HG02981 (cell line): Measurements from ENCODE around the gene TUSC2.
"Not testable (repeated sequence)": the region's sequence is repeated elsewhere in the genome, so short reads cannot be mapped to it uniquely, and the experiment has no call there.

ENCODE experiments used
- ATAC-seq: cut with Tn5 transposase; IDR thresholded peaks from one replicate; pipeline ENCODE4 v1.9.1; 2021; ENCODE audit warnings: mild to moderate bottlenecking, moderate library complexity; ENCODE audit not compliant: unreplicated experiment

The TUSC2 gene

GRCh38 chr3:50297384-50297775 is 30.6 kb downstream of the TUSC2 start:
- no peak for ATAC-seq

- no peak for ATAC-seq
Measured at GRCh38 chr3:50296721-50297383, 31.2 kb downstream of the TUSC2 start.

GRCh38 chr3:50295553-50296431 is 32.2 kb downstream of the TUSC2 start:
- ATAC-seq = no peak

- ATAC-seq = no peak
Measured at GRCh38 chr3:50294492-50295403, 33.3 kb downstream of the TUSC2 start.

GRCh38 chr3:50294089-50294488 is 33.9 kb downstream of the TUSC2 start:
- no peak for ATAC-seq

GRCh38 chr3:50293079-50293801 is 34.8 kb downstream of the TUSC2 start:
- ATAC-seq = no peak

GRCh38 chr3:50292159-50293078 is 35.6 kb downstream of the TUSC2 start, which contains the start of gene IFRD2:
TSS of gene IFRD2 (minus strand) at chr3:50292429. CDS start at chr3:50292274, 155 bp downstream.
- ATAC-seq = peak; percentile 95

GRCh38 chr3:50290161-50290641 is 37.8 kb downstream of the TUSC2 start:
- ATAC-seq = no peak

GRCh38 chr3:50289130-50289529 is 38.9 kb downstream of the TUSC2 start:
- no peak for ATAC-seq

- no peak for ATAC-seq
Measured at GRCh38 chr3:50288387-50289007, 39.5 kb downstream of the TUSC2 start.

GRCh38 chr3:50287262-50287661 is 40.8 kb downstream of the TUSC2 start:
- ATAC-seq = no peak

GRCh38 chr3:50286322-50287227 is 41.4 kb downstream of the TUSC2 start:
- no peak for ATAC-seq

GRCh38 chr3:50284121-50284520 is 43.9 kb downstream of the TUSC2 start:
- not testable (repeated sequence) for ATAC-seq

- no peak for ATAC-seq
Measured at GRCh38 chr3:50279255-50280016, 48.6 kb downstream of the TUSC2 start.

- ATAC-seq = no peak
Measured at GRCh38 chr3:50278880-50279224, 49.2 kb downstream of the TUSC2 start, which contains the start of gene LSMEM2. TSS of gene LSMEM2 (plus strand) at chr3:50279087. CDS start at chr3:50279114, 27 bp downstream.

- ATAC-seq = no peak
Measured at GRCh38 chr3:50278123-50278879, 49.7 kb downstream of the TUSC2 start.
